Measurements from ENCODE around the gene ENO2.
A peak's percentile ranks its signal among the peaks of the same experiment; 100 is the strongest.

DNA sequence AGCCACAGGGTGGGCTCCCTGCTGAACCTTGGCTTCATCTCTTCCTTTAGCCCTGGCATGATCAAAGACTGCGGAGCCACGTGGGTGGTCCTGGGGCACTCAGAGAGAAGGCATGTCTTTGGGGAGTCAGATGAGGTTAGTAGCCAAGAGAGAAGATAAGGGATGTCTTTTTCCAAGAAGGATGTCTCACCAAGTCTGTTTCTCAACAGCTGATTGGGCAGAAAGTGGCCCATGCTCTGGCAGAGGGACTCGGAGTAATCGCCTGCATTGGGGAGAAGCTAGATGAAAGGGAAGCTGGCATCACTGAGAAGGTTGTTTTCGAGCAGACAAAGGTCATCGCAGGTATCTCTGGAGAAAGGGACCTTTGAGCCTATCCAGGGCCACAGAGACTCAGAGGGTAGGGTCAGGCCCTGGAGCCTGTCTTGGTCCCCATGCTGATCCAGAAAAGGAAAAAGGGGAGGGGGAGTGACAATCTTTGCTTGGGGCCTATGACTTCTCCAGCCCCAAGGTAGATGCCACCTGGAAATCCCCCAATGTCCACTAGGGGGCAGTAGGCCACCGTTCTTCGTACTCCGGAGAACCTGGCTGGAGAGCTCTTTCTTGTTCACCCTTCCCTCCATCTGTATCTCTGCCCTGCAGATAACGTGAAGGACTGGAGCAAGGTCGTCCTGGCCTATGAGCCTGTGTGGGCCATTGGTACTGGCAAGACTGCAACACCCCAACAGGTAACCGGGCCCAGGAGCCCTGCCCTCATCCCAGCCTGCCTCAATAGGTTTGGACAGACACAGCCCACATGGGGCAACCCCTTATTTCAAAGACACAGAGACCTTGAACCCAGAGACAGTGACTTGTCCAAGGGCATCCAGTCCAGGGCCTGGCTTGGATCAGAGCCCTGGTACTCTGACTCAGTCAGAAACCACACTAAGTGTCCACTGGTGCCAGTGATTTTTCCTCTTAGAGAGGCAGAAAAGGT, 45.0 kb upstream of the ENO2 start:
- TF ChIP-seq POLR2AphosphoS5 (IDR thresholded peaks at IDR 0.05; ENCODE audit: low read depth, low read length): no peak
- no peak for TF ChIP-seq TAF1 (IDR thresholded peaks at IDR 0.05; ENCODE audit: low read depth, low read length)
- peak; percentile 16; the same call in 1 of the 2 replicates for TF ChIP-seq POLR2A (IDR thresholded peaks at IDR 0.05; ENCODE audit: low read depth, low read length)
- no peak for TF ChIP-seq SPI1 (IDR thresholded peaks at IDR 0.05; ENCODE audit: low read depth, low read length)
- no peak for TF ChIP-seq PAX5 (IDR thresholded peaks at IDR 0.05; ENCODE audit: insufficient read depth, low read length, severe bottlenecking)
